Measurements from ENCODE around the gene NFATC1.

Gene NFATC1

DNA sequence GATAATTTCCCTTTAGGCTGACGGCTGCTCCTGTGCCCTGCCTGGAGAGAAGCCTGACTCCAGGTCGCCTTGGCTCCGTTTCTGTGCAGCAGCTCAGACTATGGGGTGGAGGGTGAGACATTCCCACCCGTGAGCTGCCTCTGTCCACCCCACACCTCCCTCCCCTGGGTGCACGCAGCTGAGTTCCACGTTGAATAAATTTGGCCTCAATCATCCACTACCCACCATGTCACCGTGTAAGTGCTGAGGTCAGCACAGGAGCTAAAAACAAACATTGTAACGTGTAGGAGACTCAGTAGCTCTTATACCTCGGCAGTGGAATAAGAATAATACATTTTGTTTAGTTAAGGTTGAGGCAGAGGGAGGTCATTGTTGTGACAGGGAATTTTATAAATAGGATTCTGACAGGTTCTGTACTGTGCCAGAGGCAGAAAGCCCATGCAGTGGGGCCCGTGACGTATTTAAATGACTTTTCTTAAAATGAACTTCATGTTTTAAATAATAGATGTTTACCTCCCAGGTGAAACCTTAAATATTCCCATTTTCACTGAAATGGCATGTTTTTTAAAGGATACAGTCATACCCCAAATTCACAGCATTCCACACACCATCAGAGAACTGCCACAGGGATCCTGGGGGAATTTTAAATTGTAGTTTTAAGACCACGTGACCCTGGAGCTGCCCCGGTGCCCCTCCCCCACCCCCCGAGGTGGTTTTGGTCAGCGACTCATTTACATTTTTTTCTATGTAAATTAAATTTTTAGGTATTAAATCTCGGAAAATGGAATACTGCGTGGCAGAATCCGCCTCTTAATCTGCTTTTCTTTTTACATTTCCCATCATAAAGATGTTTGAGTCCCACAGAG is 50.2 kb downstream of the NFATC1 start:
- no peak for DNase-seq

DNA sequence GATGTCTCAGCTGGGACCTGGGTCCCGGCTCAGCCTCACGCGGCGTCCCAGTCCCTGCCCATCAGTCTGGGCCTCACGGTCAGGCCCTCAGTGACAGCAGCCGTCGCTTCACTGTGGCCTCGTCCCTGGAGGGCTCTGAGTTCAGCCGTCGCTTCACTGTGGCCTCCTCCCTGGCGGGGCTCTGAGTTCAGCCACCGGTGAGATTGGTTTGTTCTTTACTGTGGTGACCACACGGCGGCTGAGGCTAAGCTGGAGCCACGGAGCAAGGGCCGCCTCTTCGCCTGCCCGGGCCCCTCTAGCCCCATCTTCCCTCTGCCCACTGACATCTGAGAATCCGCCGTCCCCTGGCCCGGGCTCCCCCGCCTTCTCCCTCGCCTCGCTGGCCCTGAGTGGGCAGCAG is 51.2 kb downstream of the NFATC1 start:
- DNase-seq = no peak

DNA sequence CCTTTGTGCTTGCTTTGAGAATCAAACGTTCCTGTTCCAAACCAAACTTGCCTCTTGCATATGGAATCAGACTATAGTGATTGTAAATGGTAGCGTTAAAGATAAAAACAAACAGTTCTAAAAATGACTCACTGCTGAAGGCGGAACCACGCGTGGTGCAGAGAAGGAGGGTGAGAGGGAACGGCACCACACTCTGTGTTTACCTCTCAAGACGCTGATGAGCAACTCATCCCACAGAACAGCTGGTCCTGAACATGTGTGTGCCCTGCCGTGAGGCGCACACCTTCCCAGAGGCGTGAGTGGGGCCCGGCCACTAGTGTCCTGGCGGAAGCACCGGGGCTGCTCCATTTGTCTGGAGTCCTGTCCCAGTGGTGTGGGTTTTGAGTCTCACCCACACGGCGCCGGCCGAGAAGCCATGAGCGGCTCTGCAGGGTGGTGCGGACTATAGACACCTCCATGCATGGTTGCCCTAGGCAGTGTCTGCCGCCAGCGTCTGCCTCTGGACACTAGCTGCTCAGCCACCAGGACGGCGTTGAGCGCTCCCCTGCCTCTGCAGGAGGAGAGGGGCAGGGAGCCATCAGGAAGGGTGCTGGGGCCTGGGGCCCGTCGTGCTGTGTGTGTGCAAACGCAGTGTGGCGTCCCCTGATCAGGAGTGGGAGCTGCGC is 52.1 kb downstream of the NFATC1 start:
- DNase-seq = no peak

DNA sequence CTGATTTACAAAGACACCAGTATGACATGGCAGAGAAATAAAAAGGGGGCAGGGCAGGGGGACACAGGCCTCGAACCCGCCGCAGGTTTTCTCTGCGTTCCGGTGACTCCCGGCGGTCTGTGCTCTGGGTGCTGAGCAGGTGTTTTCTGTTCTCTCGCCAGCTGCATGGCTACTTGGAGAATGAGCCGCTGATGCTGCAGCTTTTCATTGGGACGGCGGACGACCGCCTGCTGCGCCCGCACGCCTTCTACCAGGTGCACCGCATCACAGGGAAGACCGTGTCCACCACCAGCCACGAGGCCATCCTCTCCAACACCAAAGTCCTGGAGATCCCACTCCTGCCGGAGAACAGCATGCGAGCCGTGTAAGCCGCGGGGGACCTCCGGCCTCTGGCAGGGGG is 52.9 kb downstream of the NFATC1 start:
- DNase-seq = no peak

DNA sequence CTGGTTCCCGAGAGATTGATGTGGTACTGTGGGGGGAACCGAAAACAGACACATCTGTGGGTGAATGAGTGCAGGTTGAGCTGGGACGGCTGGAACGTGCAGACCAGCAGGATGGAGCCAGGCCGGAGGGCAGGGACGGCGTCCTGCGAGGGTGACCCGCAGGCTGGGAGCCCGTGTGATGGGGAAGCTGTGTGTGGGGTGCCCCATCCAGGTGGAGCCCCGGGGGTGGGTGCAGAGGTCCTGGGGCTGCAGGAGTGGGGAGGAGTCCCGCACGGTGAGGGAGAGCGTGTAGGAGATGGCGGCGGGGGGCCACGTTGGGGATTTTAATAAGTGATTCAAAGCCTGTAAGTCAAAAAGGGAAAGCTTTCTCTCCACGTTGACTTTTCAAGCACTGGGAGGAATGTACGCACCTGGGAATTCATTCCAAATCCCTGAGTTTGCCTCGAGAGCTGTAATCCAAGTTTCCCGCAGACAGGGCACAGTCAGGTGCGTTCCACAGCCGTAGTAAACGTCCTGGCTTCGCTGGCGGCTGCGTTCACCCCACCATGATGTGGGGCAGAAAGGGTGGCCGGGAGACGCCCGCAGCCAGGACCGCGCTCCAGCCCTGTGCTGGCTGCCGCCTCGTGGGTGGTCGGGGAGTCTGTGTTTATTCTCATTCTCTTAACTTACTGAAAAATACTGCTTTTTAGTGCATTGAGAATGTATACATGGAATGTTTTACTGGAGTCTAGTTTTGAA is 54.0 kb downstream of the NFATC1 start:
- no peak for DNase-seq

DNA sequence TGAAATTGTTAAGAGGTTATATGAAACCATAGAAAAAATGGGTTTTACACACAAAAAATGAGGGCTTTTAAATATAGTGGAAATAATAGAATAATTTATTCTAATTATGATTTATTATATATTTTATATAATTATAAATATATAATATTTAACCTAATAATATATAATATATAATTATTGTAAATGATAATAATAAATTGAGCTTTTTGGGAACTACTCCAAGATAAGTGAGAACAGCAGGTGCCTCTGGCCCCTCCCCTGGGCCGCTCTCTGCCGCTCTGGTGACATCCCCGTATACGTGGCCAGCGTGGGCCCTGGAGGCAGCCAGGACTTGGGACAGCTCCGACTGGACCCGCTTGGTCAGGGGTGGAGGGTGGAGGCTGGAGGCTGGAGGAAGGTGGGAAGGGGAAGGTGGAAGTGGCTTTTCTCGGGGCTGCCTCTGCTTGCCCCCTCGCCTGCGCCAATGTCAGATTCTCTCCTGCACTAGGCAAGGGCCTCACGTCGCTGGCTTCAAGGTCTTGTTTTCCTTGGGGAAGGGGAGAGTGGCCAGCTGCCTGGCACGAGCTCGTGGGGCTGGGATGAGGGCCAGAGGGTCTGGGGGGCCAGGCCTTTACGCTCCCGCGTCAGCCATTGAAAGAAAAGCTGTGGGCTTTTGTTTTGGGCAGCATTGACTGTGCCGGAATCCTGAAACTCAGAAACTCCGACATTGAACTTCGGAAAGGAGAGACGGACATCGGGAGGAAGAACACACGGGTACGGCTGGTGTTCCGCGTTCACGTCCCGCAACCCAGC is 54.8 kb downstream of the NFATC1 start:
- DNase-seq = no peak

DNA sequence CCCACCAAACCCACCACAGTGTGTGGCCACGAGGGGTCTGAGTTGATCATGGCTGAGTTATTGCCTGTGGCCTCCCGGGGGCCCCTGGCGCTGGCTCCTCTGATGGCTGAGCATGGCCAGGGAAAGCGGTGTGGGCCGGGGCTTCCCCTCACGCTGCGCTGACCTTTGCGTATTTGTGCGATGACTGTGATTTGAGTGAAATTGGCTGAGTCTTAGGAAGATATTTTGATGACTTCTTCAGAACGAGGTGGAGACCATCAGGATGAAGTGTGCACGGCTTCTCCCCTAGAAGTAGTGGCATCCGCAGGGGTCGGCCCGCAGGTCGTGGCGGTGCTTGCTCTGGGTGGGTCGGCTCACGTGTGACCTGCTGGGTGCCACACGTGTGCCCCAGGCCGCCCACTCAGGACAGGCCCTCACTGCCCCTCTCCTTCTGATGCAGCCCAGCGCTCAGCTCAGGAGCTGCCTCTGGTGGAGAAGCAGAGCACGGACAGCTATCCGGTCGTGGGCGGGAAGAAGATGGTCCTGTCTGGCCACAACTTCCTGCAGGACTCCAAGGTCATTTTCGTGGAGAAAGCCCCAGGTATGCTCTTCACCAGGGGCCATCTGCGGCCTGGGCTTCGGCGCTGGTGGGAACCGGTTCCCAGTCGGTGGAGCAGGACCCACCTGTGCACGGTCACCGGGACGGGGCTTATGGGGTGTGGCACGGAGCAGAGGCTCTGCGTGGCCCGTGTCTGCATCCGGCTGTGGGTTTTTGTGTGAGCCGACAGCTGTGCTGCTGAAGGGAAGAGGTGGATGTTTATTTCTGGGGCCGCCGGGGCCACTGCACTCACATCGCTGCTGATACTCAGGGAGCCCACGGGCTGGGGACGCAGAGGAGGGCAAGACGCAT is 55.8 kb downstream of the NFATC1 start:
- no peak for DNase-seq

DNA sequence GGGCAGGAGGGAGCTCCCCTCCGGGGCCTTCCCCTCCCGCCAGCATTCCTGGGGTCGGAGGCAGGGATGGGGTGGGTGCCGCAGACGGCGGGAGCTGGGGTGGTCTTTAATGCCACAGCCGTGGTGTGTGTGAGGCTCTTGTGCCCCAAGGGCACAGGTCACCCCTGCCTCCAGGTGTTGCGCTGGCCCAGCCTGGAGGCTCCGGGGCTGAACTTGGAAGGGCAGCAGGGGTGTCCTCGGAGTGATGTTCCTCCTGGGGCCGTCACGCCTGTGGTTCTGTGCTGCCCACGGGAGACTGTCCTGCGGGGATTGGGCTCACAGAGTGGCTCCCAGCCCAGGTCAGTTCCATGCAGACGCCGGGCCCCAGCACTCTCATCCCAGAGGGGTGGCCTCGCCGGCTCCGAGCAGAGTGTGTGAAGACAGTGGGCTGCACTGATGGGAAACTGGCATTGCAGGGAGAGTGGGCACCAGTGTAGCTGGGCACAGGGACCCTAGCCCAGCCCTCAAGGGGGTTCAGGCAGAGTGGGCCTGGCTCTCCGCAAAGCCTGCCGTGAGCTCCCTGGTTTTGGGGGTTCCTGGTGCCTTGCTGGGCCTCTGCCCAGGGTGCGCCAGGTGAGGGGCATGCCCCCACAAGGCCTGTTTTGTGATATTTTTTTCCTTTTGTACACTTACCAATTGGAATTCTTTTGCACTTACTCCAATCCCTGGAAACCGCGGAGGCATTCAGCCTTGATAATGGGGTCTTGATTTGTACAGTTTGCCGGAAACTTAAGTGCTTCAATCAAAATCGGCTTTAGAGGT is 56.7 kb downstream of the NFATC1 start:
- no peak for DNase-seq

DNA sequence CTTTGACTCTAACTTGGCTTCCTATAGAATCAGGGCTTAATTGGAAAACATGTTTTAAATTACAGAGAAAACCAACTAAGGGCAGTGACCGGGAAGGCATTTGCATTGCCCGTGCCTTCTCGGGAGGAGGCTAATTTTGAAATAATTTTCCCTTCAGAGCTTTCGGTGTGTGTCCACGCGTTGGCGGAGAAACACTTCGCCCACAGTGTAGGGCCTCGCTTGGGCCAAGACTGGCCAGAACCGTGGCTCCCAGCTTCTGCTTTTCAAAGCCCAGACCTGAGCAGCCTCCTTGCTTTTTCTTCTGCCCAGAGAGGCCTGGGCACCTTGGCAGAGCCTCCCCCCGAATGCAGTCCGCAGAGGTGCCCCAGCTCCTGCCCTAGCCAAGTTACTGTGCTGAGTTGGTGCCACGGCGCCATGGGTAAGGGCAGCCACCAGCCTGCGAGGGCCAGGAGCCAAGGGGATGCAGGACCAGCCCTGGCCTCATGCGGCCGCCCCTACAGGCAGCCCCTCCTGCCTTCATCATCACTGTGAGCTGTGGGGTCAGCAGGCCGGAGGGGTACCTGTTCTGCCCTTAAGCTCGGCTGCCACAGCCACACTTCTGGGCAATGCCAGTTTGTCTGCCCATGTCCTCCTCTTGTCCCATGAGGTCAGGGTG is 57.4 kb downstream of the NFATC1 start:
- DNase-seq = no peak

DNA sequence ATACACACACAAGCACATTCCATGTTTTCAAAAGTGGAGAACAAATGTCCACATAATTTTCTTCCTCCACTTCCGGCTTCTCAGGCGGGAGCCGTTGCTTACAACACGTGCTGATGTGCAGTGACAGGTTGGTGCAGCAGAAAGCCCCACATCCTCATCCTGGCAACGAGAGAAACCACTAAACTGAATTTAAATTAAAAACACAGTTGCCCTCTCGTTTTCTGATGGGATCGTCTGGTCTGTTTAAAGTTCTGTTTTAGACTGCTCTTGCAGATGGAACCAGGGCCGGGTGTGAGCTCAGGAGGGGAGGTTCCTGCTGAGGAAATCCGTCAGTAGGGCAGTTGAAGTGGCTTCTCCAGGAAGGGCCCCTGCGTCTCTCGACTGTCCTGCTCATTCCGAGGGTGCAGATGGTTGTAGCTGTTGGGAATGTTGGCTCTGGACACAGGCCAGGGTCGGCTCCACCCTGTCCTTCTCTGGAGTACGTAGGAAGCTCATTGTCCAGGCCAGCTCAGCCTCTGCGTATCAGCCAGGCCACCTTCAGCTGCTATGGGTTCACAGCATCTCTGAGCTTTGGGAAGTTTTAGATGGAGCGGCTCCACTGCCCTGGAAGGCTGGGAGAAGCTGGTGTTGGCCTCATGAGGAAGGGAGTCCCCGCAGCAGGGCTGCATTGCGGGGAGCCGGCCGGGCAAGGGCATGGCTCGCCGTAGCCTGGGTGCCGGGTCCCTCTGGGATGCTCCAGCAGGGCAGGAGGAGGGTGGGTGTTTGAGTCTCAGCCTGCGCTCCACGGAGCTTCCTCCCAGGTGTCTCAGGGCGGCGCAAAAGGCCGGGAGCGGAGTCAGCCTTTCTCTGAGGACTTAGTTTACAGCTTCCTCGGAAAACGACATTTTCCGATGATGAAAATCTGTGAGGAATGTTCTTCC is 58.3 kb downstream of the NFATC1 start:
- no peak for DNase-seq

DNA sequence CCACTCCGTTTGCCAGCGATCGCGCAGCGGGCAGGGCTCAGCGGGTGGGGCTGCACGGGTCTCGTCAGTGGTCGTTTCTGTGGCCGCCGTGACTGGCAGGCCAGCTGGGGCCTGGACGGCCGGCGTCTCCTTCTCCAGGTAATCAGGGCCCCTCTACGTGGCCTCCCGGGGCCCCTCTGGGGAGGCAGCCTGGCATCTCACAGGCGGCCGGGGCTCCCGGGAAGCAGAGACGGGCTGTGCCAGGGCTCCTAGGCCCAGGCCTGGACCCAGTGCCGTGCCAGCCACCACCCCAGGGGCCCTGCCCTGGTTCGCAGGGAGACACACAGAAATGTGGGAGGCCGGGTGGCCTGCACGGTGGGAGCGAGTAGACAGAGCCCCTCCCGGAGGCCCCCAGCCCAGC is 59.5 kb downstream of the NFATC1 start:
- DNase-seq = no peak

DNA sequence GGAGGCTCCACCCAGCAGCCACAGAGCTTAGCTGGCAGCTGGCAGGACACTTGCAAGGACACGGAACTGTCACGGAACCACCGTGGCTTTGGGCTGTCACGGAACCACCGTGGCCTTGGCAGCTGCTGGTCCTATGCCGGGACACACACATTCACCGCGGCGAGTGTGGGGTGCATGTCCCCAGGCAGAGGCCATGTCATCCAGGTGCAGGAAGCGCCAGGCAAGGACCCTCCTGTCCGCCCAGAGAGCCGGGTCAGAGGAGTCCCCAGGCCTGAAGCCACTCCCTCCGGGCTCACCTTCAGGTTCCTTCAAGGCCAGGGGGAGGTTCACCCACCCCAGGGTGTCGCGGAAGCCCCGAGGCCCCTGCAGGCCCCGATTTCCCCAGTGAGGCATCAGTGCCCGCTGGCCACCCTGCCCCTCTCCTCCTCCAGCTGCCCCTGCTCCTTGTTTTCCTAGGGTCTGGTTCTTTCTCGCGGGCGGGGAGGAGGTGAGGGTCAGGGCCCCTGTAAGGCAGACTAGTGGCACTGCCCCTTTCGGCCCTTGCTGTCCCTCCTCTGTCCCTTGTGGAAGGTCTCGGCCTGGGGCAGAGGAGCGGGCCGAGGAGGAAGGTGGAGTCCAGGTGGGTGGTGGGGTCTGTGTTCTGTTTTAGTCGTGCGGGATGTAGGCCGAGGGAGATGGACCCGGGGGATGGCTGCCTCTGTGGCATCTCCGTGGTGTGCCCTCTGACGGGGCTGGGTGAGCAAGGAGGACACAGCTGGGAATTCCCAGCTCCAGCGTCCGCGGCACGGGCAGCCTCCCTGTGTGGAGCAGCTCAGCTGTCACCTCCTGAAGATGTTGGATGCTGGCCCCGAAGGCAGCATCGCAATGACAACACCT is 60.6 kb downstream of the NFATC1 start:
- no peak for DNase-seq

DNA sequence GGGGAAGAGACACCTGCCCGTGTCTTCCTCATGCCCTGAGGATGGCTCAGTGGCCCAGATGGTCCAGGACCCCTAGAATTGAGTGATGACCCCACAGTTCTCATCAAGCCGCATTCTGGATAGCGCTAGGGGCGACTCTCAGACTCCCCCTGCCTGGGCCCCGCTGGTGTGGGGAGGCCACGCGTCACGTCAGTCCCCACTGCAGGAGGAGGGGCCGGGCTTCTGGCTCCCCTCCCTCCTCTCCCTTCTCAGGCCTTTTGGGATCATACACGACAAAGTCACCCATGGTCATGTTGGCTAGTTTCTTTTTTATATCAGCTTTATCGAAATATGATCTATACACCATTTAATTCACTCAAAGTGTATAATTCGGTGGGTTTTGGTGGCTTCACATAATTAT is 61.5 kb downstream of the NFATC1 start:
- no peak for DNase-seq

DNA sequence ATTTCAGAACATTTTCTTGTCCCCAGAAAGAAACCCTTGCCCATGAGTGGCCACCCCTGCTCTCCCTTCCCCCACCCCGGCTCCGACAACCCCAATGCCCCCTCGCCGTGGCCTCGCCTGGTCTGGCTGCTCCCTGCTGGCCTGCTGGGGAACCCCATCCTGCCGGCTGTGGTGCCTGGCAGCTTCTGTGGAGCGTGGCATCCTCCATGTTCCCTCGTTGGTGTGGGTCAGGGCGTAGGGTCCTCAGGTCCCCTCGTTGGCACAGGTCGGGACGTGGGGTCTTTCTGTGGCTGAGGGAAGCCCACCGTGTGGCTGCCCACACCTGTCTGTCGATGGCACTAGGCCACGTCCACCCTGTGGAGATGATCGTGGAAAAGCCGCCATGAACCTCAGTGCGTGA is 61.9 kb downstream of the NFATC1 start:
- no peak for DNase-seq

DNA sequence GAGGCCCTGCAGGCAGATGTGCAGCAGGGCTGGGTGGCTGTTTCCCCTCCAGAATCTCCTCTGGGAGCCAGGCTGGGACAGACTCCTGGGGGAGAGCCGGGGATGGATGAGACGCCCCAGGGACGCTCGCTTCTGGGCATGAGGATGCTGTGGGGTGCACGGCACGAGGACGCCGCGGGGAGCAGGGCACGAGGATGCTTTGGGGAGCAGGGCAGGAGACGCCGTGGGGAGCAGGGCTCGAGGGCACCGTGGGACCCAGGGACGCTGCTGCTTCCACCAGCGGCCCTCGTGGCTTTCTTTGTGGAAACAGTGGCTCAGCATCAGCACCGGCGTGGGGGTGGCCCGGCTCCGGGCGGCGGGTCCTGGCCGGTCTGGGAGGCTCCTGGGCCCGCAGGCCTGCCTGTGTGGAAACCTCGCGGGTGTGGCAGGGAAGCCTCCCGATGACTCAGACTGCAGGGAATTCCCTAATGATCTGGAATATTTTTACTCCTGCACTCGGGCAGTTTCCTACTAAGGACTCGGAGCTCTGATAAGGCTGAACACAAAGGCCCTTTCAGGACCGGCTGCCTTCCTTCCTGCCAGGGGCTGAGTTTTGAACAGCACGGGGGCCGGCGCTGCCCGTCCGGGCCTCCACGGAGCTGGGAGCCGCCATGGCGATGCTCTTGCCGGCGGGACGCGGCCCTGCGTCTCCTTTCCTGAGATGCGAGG is 62.6 kb downstream of the NFATC1 start:
- DNase-seq = no peak

DNA sequence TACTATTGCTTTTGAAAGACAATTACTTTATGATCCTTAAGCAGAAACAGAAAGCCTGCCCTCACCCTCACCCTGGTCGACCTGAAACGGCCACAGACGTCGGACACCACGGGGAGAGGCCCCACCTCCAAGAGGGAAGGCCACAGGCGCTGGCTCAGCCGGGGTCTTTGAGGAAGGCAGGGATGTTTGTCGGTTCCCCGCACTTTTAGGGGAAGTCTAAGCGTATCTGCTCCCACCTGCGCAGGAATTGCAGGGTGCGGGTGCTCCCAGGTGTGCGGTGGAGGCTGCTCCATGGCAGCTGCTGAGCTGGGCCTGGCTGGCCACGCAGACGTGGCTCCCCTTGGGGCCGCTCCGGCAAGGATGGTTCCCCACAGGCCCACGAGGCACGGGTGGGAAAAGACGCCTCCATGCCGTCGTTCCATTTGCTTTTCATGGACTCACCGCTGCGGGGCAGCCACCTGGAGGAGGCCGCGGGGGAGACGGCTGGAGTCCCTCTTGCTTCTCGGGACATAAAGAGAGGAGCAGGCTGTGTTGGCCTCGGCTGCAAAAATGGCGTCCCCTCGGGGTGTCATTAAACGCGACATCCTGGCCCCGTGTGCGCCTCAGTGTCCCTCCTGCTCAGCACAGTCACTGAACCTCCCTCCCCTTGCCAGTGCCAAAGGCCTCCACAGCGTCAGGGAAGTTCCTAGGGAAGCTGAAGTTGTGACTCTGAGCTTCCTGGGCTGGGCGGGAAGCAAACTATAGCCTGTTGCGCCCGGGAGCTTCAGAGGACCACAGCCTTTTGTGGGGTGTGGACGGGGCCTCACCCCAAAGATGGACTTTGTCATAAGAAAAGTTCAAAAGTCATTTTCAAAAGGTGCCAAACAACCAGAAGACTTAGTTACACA is 63.4 kb downstream of the NFATC1 start:
- no peak for DNase-seq

Measured in activated CD4-positive, CD25-positive, alpha-beta regulatory T cell (primary cell).